K562 (cell line): Measurements from ENCODE around the gene IKBKE. TPM values are rescaled to one million over a fixed set of nuclear protein-coding genes. Genes with fewer than 3 reads are reported as not detected.
A peak's percentile ranks its signal among the peaks of the same experiment; 100 is the strongest.

Experiments
- ATAC-seq: fragments of 200-7000 bp; cut with Tn5 transposase; 3 replicates; pipeline ENCODE4 v1.9.1; 2020; ENCODE audit warnings: moderate library complexity
- BruUV-seq: library from RNA; stranded (reverse); fragments of 400-500 nt; replicated peaks from 2 replicates; lab custom pipeline; 2021; lab: Mats Ljungman, UMichigan
- CTCF ChIA-PET: fragments of 300-600 bp; formaldehyde crosslinking; extraction: SDS; loops from one replicate; lab custom pipeline; 2021; ENCODE audit warnings: low intra/inter-chr PET ratio; lab: Yijun Ruan, JAX
- POLR2A ChIA-PET: fragments of 300-600, 350-650 bp; sonication (Branson Sonifier 250); formaldehyde crosslinking; extraction: SDS; loops from one replicate; lab custom pipeline; 2021; ENCODE audit warnings: antibody characterized with exemption, inconsistent platforms; lab: Yijun Ruan, JAX
- DNase-seq, 4 experiments: peaks; one replicate each; pipeline versions ENCODE4 v3.0.0 to v3.0.0-alpha.2; 2011 to 2018; ENCODE audit warnings: low spot score in 3 of 4, mixed read lengths in 3 of 4; ENCODE audit errors: extremely low read depth in 1 of 4
- FAIRE-seq: peaks from 2 replicates; lab custom pipeline; 2011; peaks lifted over from hg19 to GRCh38; lab: Jason Lieb, UNC
- H2AFZ ChIP-seq: 2 replicates; pipeline ENCODE4 v1.6.0; 2011; ENCODE audit warnings: low read depth, low read length, control low read depth, inconsistent platforms
- H3K27ac ChIP-seq: fragments of 200-600 bp; 3 replicates; pipeline ENCODE4 v1.8.0; 2011; ENCODE audit warnings: low read depth, mild to moderate bottlenecking, control low read depth, inconsistent platforms, low read length, moderate library complexity, mixed read lengths; ENCODE audit errors: extremely low read depth
- H3K27me3 ChIP-seq, 2 experiments: fragments of 300-600 bp in 1 of 2; 2 replicates in 1 of 2; 3 replicates in 1 of 2; pipeline versions ENCODE4 v1.6.0 to v1.8.0; 2011; ENCODE audit warnings: inconsistent platforms in 2 of 2, low read length in 2 of 2, mild to moderate bottlenecking in 1 of 2, mixed read lengths in 1 of 2, moderate library complexity in 1 of 2; ENCODE audit not compliant: control insufficient read depth in 2 of 2, insufficient read depth in 2 of 2
- H3K36me3 ChIP-seq: fragments of 300-600 bp; 3 replicates; pipeline ENCODE4 v1.8.0; 2011; ENCODE audit warnings: mild to moderate bottlenecking, low read length, inconsistent platforms; ENCODE audit not compliant: control insufficient read depth, insufficient read depth
- H3K4me1 ChIP-seq, 2 experiments: fragments of 200-600 bp in 1 of 2; replicated peaks in 1 of 2; 2 replicates in 1 of 2; 3 replicates in 1 of 2; pipeline versions ENCODE4 v1.5.1 to v1.8.0; 2011; ENCODE audit warnings: inconsistent platforms in 2 of 2, low read length in 2 of 2, mild to moderate bottlenecking in 1 of 2, mixed read lengths in 1 of 2, moderate library complexity in 1 of 2; ENCODE audit not compliant: control insufficient read depth in 2 of 2, insufficient read depth in 2 of 2
- H3K4me2 ChIP-seq: 2 replicates; pipeline ENCODE4 v1.6.1; 2011; ENCODE audit warnings: low read length, control low read depth, inconsistent platforms, mixed read lengths; ENCODE audit not compliant: insufficient read depth
- H3K4me3 ChIP-seq: fragments of 200-600 bp; sonication (generic), shearing (Covaris generic); 2 replicates; pipeline ENCODE4 v1.5.1; 2016; ENCODE audit warnings: control low read depth, inconsistent platforms
- H3K79me2 ChIP-seq: fragments of 200-600 bp; 3 replicates; pipeline ENCODE4 v1.8.0; 2011; ENCODE audit warnings: low read length, inconsistent platforms; ENCODE audit not compliant: control insufficient read depth, insufficient read depth
- H3K9ac ChIP-seq, 2 experiments: 2 replicates each; pipeline versions ENCODE4 v1.6.0 to v1.6.1; 2011; ENCODE audit warnings: low read depth in 2 of 2, low read length in 2 of 2, control low read depth in 1 of 2, inconsistent platforms in 1 of 2, mild to moderate bottlenecking in 1 of 2, mixed read lengths in 1 of 2; ENCODE audit not compliant: insufficient read depth in 1 of 2
- H3K9me1 ChIP-seq: one replicate; pipeline ENCODE4 v1.6.0; 2011; ENCODE audit warnings: inconsistent platforms, mild to moderate bottlenecking, low read length, moderate library complexity; ENCODE audit not compliant: control insufficient read depth, insufficient read depth
- H3K9me3 ChIP-seq: replicated peaks from 2 replicates; pipeline ENCODE4 v1.5.1; 2011; ENCODE audit warnings: low read depth, low read length, inconsistent platforms; ENCODE audit not compliant: control insufficient read depth, insufficient read depth
- H4K20me1 ChIP-seq: replicated peaks from 2 replicates; pipeline ENCODE4 v1.6.1; 2011; ENCODE audit warnings: low read length, inconsistent platforms, mixed read lengths; ENCODE audit not compliant: control insufficient read depth, insufficient read depth
- ETV5 ChIP-seq: sonication (generic); formaldehyde crosslinking; IDR thresholded peaks from 2 replicates; pipeline ENCODE4 v1.4.0; 2020; ENCODE audit warnings: low read depth, mild to moderate bottlenecking, missing genetic modification reagents
- FOXK1 ChIP-seq: sonication (generic); formaldehyde crosslinking; IDR thresholded peaks from 2 replicates; pipeline ENCODE4 v1.8.0; 2022; ENCODE audit warnings: missing genetic modification reagents, mild to moderate bottlenecking, borderline replicate concordance
- GABPB1 ChIP-seq: sonication (generic); formaldehyde crosslinking; IDR thresholded peaks from 2 replicates; pipeline ENCODE4 v1.8.0; 2022; ENCODE audit warnings: mild to moderate bottlenecking, missing genetic modification reagents
- NBN ChIP-seq: fragments of 450-650 bp; IDR thresholded peaks from 2 replicates; pipeline ENCODE4 v1.6.1; 2016; ENCODE audit warnings: low read depth, mild to moderate bottlenecking
- NCOA2 ChIP-seq, 2 experiments: fragments of 450-650 bp; IDR thresholded peaks; 2 replicates each; pipeline ENCODE4 v1.6.1; 2018; ENCODE audit warnings: mild to moderate bottlenecking in 2 of 2, moderate library complexity in 1 of 2; ENCODE audit not compliant: partially characterized antibody in 2 of 2
- ZFX ChIP-seq: sonication (generic); formaldehyde crosslinking; IDR thresholded peaks from 2 replicates; pipeline ENCODE4 v1.8.0; 2022; ENCODE audit warnings: mild to moderate bottlenecking, missing genetic modification reagents, moderate library complexity
- ZNF431 ChIP-seq: sonication (generic); formaldehyde crosslinking; IDR thresholded peaks from 2 replicates; pipeline ENCODE4 v1.8.0; 2022; ENCODE audit warnings: mild to moderate bottlenecking, missing genetic modification reagents
- WGBS: fragments of 100-300 bp; shearing (Covaris generic); methylation state at CpG from one replicate; pipeline ENCODE4 v1.1.6; 2016; ENCODE audit warnings: low coverage, mixed read lengths; ENCODE audit not compliant: insufficient coverage; ENCODE audit errors: missing lambda C conversion rate; 5-methylcytosine and 5-hydroxymethylcytosine counted together
- in situ Hi-C: fragments of 300-500 bp; cut with MboI; formaldehyde crosslinking; loops from 4 replicates; pipeline ENCODE4 v1.15.0; 2018; ENCODE audit warnings: inconsistent platforms, mixed read lengths
- intact Hi-C: fragments of 100-400 bp; cut with micrococcal nuclease; formaldehyde crosslinking; loops from 2 replicates; pipeline ENCODE4 v1.14.2; 2022
- polyA plus RNA-seq, 8 experiments: library from polyadenylated mRNA; depleted of rRNA in 4 of 8; stranded (reverse) in 5 of 8; unstranded in 3 of 8; fragments of >200 nt; fragmentation: Nextera tagmentation in 2 of 8; fragmentation: Illumina TruSeq in 1 of 8; extraction: Ambion mirVana in 2 of 8; extraction: Trizol in 1 of 8; gene quantifications; 2 replicates each; pipeline versions ENCODE4 v1.2.1 to v1.2.3, GENCODE V29; 2011 to 2014; ENCODE audit warnings: inconsistent platforms in 1 of 8, missing spikeins in 1 of 8
- total RNA-seq, 7 experiments: library from RNA; depleted of rRNA in 6 of 7; stranded (reverse); fragments of >200 nt in 6 of 7; fragmentation: Illumina TruSeq in 2 of 7; extraction: Trizol in 2 of 7; gene quantifications; 2 replicates each; pipeline versions ENCODE4 v1.2.1 to v1.2.3, GENCODE V29; 2011 to 2021; ENCODE audit warnings: low replicate concordance in 1 of 7
- TF ChIP-seq, protein P1 (sequence below): fragments of 250-450 bp; sonication (Bioruptor Pico); IDR thresholded peaks from 2 replicates; pipeline ENCODE4 v1.4.0; 2020
- TF ChIP-seq, protein P2 (sequence below): conservative IDR thresholded peaks from 2 replicates; pipeline ENCODE4 v1.6.1; 2011; ENCODE audit warnings: low read depth, mild to moderate bottlenecking, low read length; ENCODE audit not compliant: control insufficient read depth
- TF ChIP-seq, protein P3 (sequence below): fragments of 450-650 bp; IDR thresholded peaks from 2 replicates; pipeline ENCODE4 v1.6.1; 2016

The IKBKE gene
- total and polyA plus RNA-seq, 9 of the 15 experiments (the other 6 are each of a cell fraction or from before 2014, with no cell fraction given), result 2.3 to 9.0 (median 4.8) TPM

DNA sequence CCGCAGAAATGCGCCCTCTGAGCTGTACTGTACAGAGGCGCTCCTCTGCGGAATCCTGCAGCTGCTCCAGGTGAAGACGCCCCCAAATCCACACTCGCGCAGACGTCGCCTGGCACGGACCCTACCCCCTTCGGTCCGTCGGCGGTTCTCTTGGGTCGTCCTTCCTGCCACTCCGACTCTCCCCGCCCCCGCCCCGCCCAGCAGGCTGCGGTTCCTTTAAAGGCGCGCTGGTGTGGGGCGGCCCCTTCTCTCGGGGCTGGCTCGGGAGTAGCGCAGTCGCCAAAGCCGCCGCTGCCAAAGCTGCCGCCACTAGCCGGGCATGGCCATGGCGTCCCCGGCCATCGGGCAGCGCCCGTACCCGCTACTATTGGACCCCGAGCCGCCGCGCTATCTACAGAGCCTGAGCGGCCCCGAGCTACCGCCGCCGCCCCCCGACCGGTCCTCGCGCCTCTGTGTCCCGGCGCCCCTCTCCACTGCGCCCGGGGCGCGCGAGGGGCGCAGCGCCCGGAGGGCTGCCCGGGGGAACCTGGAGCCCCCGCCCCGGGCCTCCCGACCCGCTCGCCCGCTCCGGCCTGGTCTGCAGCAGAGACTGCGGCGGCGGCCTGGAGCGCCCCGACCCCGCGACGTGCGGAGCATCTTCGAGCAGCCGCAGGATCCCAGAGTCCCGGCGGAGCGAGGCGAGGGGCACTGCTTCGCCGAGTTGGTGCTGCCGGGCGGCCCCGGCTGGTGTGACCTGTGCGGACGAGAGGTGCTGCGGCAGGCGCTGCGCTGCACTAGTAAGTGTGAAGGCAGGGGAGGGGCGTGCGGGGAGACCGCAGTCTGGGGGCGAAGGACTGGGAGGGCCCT lies 37.2 kb downstream of the IKBKE start, which contains the start of gene RASSF5:
TSS of gene RASSF5 (plus strand) at position 248 of the 846 bp plus-strand sequence. CDS start at position 320, 72 bp downstream.
- CTCF ChIA-PET, result no interaction called here
- FAIRE-seq, result no peak
- Histone ChIP-seq H3K4me1 (peaks cover 18 to 34% of the 10 kb centered on the region in 2 experiments), H3K9ac (peak within 1 kb of the TSS in 1 of 2 experiments; percentile 76; a peak in 2 of 4 replicates), H3K9me3 (no peaks in the 10 kb centered on the region), H3K79me2 (no peaks in the 10 kb centered on the region), H3K4me2 (peak within 1 kb of the TSS; percentile 14), H3K36me3 (no peaks in the 10 kb centered on the region), H3K9me1 (no peaks in the 10 kb centered on the region), H3K4me3 (peak within 1 kb of the TSS; percentile 39), H2AFZ (peak within 1 kb of the TSS; percentile 60), H3K27me3 (peaks cover 16 to 27% of the 10 kb centered on the region in 2 experiments; a peak in 4 of 5 replicates), H4K20me1 (peaks cover 4% of the 10 kb centered on the region; the same call in 1 of the 2 replicates), H3K27ac (no peak within 1 kb of the TSS)
- WGBS, result 9% methylated on average over 46 of the region's 97 CpGs
- ATAC-seq, result peak; percentile 78
- no TSS peak for BruUV-seq
- in situ Hi-C loops, result no loop called here
- POLR2A ChIA-PET, result interaction anchor here (1.4 to 1.6 kb wide), 2 partner anchors 11 to 16 kb away, joined by 3 to 6 read pairs; no protein-coding TSS in a partner anchor
- intact Hi-C loops, result no loop called here
- peak; percentile 65 to 74 (median 74) for DNase-seq
- TF ChIP-seq ZNF431 (CRISPR knock-in tag), result 0 out of 2 replicates have a peak, but pooled peaks have one; percentile 46
- TF ChIP-seq, protein P1, sequence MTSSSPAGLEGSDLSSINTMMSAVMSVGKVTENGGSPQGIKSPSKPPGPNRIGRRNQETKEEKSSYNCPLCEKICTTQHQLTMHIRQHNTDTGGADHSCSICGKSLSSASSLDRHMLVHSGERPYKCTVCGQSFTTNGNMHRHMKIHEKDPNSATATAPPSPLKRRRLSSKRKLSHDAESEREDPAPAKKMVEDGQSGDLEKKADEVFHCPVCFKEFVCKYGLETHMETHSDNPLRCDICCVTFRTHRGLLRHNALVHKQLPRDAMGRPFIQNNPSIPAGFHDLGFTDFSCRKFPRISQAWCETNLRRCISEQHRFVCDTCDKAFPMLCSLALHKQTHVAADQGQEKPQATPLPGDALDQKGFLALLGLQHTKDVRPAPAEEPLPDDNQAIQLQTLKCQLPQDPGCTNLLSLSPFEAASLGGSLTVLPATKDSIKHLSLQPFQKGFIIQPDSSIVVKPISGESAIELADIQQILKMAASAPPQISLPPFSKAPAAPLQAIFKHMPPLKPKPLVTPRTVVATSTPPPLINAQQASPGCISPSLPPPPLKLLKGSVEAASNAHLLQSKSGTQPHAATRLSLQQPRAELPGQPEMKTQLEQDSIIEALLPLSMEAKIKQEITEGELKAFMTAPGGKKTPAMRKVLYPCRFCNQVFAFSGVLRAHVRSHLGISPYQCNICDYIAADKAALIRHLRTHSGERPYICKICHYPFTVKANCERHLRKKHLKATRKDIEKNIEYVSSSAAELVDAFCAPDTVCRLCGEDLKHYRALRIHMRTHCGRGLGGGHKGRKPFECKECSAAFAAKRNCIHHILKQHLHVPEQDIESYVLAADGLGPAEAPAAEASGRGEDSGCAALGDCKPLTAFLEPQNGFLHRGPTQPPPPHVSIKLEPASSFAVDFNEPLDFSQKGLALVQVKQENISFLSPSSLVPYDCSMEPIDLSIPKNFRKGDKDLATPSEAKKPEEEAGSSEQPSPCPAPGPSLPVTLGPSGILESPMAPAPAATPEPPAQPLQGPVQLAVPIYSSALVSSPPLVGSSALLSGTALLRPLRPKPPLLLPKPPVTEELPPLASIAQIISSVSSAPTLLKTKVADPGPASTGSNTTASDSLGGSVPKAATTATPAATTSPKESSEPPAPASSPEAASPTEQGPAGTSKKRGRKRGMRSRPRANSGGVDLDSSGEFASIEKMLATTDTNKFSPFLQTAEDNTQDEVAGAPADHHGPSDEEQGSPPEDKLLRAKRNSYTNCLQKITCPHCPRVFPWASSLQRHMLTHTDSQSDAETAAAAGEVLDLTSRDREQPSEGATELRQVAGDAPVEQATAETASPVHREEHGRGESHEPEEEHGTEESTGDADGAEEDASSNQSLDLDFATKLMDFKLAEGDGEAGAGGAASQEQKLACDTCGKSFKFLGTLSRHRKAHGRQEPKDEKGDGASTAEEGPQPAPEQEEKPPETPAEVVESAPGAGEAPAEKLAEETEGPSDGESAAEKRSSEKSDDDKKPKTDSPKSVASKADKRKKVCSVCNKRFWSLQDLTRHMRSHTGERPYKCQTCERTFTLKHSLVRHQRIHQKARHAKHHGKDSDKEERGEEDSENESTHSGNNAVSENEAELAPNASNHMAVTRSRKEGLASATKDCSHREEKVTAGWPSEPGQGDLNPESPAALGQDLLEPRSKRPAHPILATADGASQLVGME (CRISPR knock-in tag), result peak; percentile 51; the same call in 1 of the 2 replicates
- no peak for TF ChIP-seq NCOA2 (IDR thresholded peaks at IDR 0.05; ENCODE audit: partially characterized antibody in 2 of 2)
- TF ChIP-seq ZFX (CRISPR knock-in tag), result peak; percentile 52; the same call in 1 of the 2 replicates
- TF ChIP-seq FOXK1 (CRISPR knock-in tag), result no peak
- no peak for TF ChIP-seq NBN
- TF ChIP-seq, protein P2, sequence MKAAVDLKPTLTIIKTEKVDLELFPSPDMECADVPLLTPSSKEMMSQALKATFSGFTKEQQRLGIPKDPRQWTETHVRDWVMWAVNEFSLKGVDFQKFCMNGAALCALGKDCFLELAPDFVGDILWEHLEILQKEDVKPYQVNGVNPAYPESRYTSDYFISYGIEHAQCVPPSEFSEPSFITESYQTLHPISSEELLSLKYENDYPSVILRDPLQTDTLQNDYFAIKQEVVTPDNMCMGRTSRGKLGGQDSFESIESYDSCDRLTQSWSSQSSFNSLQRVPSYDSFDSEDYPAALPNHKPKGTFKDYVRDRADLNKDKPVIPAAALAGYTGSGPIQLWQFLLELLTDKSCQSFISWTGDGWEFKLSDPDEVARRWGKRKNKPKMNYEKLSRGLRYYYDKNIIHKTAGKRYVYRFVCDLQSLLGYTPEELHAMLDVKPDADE, result no peak
- TF ChIP-seq GABPB1 (CRISPR knock-in tag), result peak; percentile 39; the same call in 1 of the 2 replicates
- TF ChIP-seq, protein P3, sequence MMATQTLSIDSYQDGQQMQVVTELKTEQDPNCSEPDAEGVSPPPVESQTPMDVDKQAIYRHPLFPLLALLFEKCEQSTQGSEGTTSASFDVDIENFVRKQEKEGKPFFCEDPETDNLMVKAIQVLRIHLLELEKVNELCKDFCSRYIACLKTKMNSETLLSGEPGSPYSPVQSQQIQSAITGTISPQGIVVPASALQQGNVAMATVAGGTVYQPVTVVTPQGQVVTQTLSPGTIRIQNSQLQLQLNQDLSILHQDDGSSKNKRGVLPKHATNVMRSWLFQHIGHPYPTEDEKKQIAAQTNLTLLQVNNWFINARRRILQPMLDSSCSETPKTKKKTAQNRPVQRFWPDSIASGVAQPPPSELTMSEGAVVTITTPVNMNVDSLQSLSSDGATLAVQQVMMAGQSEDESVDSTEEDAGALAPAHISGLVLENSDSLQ, result peak; percentile 83
- no peak for TF ChIP-seq ETV5
